DMS153 treated with DMSO at 0.1 percent for 48 hours (cell line): ENCODE measurements around the gene BRINP1.

Source experiments
- DNase-seq: peaks from one replicate; lab custom pipeline; 2025; ENCODE audit not compliant: unreplicated experiment; lab: John Stamatoyannopoulos, UW

The BRINP1 gene

GRCh38 chr9:119343059-119343990 lies 25.9 kb downstream of the BRINP1 start:
- DNase-seq, result no peak

GRCh38 chr9:119339056-119339455 lies 30.2 kb downstream of the BRINP1 start:
- DNase-seq, result no peak

DNA sequence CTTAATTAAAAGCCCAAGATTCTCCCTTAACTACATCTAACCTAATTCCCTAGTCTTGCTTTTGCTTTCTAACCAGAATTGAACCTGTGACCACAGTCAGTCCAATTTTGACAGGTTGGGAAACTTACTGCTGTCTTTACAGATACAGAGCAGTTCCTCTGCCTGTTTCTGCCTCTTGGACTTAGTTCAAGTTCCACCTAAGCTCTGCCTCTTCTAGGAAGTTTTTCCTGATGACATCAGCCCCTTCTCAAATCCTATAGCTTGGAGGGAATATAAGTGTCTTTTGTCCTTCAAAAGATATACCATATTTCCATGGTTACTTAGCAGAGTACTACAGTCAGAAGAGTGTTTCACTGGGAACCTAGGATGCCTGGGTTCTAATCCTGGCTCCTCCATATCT lies 31.7 kb downstream of the BRINP1 start:
- no peak for DNase-seq

DNA sequence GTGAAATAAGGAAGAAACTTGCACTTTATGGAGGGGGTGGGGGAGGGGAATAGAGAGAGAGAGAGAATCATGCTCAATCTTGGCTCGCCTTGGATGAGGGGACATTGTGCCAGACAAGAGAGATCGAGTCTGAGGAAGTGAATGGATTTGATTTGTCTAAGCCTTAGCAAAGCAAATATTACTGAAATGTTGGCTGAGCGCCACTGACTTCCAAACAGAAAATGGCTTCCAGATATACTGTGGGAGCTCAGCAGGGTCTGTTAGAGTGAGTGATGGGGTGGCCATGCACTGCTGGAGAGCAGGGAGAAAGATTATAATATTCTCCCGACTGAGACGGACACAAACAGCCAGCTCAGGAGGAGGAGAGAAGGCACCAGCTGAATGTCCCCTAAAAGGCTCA lies 34.5 kb downstream of the BRINP1 start:
- DNase-seq, result no peak

DNA sequence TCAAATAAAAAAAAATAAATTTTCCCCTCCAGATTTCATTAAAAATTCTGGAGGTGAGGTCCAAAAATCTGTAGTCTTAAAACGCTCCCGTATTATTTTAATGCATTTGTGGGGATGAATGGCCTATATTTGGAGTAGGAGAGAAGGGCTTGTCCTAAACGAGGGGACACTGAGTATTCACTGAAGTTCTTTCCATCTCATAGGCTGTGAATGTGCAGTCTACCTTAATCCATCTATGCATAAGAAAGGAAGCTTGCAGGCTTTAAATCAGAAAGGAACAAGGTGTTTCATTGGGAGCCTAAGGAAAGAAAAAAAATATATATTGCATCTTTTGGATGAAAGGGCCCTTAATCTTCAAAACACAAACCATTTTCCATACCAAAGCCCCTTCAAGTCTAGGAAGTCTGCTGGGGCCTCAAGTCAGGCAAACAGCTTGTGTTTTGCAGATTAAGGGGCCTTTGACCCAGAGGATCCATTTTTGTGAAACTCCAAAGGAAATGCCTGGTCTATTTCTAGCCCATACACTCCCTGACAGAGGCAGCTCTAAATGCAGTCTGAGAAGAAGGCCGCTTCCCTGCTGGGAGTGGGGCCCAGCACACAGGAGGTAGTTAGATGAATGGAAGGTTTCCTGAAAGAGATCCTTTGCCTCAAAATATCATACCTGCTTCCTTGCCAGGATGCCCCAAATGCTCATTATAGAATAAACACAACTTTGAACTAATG lies 35.6 kb downstream of the BRINP1 start:
- no peak for DNase-seq

DNA sequence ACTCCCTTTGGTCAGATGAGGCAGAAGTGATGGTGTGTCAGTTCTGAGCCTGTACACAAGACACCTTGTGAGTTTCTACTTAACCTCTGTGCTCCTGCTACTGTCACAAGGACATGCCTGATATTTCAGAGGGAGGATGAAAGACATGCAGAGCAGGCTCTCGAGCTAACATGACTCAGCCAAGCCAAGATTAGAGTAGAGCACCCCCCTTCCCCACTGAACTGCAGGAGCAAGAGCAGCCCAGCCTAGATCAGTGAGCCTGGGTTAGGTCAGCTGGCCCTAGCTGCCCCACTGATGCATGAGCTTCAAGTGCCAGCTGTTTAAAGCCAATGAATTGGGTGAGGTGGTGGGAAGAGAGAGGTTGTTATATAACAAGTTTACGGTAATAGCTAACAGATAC lies 36.7 kb downstream of the BRINP1 start:
- DNase-seq, result no peak

GRCh38 chr9:119322184-119322583 lies 47.1 kb downstream of the BRINP1 start:
- DNase-seq, result no peak

DNA sequence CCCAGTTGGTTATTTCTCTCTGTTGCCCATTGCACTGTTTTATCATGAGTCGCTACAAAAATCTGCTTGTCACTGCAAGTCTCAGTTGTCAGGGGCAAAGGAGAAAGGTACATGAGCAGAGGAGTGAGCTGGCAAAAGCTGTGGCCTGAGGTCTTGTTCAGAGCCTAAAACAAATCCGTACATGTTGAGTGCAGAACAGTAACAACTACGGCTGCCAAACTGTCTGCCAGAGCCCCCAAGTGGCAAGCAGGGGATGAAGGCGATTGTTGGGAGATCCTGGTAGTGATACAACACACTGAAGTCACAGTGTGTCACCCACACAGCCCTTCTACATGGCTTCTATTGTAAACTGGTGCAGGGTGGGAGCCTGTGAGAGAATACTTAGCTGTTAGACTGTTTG lies 50.9 kb downstream of the BRINP1 start:
- DNase-seq, result no peak

DNA sequence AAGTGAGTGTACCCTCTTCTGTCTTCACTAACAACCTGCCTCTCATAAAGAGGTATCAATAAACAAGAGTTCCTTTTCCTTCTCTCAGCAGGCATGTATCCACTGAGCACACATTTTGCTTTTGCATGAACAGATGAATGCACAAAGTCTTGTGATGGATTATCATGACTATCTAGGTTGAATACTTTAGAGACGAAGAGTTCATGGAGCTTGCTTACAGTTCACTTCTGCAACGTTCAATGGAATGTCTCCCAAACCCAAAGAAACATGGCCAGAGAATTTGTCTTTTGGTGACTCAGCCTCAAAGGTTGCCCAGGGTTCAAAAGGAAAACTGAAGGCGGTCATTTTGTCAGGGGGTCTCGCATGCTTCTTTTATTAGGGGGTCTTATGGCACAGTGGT lies 55.4 kb downstream of the BRINP1 start:
- no peak for DNase-seq

DNA sequence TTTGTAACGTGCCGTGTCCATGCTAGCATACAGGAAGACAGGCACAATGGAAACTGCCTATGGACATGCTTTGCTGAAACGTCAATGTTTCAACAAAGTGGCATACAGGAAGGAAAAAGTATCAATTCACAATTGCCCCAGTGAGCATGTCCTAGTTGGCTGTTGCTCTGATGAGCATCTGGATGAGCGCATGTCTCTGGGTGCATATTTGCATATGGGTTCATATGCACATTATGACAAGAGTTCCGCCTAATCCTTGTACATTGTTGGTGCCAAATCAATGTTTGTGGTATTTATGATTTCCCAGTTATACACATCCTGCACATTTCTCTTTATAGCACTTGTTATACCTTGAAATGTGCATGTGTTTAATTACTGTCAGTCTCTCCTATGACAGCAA lies 58.5 kb downstream of the BRINP1 start:
- DNase-seq, result no peak

- DNase-seq, result no peak
Observed at GRCh38 chr9:119307471-119307870, 61.8 kb downstream of the BRINP1 start.

DNA sequence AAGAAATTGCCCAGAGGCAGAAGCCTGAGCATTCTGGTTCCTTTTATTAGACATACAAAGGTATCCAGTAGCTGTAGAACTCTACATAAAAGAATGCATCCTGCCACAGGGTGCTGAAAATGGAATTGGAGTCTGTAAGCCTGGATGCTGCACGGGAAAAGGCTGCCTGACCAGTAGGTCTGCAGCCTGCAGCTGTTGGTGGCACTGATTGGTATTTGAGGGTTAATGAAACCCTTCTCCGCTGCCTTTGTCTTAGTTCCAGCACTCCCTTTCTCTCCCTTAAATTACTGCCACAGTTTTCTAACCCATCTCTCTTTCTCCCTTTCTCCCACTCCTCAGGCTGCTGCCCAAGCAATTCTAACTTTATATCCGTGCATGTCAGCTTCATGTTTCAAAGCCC lies 64.7 kb downstream of the BRINP1 start:
- DNase-seq, result no peak

DNA sequence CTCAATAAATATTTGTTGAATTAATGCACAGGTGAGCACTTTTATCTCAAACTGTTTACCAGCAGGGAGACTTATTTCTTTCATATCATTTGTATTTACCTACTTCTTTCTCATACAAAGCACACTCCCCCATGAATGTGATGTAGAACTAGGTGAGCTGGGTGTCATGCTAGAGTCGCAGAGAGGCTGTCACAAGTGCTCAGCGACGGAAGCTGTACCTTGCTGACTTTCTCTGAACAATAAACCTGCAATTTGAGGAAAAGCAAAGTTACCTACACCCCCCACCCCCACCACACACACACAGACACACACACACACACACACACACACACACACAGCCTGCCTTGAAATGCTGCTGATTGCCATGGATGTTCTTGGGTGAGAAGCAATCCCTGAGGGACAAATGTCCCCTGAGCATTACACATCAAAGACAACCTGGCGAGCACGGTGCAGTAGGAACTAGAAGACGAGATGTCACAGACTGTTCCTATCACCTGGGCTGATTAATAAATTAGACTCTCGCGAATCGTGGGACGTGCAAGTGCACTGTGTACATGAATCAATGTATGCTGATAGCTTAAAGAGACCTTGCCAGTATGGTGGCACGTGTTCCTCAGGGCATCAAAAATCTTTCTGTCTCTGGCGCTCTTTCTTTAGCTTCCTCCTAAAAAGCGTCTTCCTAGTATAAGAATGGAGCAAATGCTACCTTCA lies 66.1 kb downstream of the BRINP1 start:
- no peak for DNase-seq

- no peak for DNase-seq
Observed at GRCh38 chr9:119298076-119298853, 71.0 kb downstream of the BRINP1 start.

- DNase-seq, result no peak
Observed at GRCh38 chr9:119291554-119291953, 77.7 kb downstream of the BRINP1 start.

DNA sequence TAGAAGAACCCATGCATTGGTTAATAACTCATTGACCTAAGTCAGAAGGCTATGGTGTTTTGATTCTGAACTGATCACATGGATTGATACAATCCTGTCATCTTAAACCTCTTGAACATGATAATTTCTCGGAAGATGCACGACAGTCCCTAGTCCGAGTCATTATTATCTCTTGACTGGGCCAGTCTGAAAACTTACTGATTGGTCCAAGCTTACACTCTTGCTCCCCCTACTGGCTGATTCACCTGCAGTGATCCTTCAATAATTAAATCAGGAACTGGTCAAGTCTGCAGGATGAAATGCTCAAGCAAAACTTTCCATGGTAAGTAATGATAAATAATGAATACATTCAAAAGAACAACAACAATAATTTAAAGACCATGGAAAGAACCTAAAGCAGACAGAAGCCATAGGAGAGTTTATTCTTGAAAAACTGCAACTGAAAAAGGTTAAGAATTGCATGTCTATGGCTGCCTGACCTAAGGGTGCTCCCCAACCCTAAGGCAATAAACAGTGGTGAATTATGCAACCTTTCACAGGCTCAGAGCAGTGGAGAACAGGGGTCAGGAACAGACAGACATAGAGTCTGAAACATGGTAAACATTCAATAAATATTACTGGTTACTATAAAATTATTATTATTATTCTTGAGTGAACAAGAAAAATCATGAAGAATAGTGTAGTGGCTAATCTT lies 79.3 kb downstream of the BRINP1 start:
- DNase-seq, result peak; percentile 19

DNA sequence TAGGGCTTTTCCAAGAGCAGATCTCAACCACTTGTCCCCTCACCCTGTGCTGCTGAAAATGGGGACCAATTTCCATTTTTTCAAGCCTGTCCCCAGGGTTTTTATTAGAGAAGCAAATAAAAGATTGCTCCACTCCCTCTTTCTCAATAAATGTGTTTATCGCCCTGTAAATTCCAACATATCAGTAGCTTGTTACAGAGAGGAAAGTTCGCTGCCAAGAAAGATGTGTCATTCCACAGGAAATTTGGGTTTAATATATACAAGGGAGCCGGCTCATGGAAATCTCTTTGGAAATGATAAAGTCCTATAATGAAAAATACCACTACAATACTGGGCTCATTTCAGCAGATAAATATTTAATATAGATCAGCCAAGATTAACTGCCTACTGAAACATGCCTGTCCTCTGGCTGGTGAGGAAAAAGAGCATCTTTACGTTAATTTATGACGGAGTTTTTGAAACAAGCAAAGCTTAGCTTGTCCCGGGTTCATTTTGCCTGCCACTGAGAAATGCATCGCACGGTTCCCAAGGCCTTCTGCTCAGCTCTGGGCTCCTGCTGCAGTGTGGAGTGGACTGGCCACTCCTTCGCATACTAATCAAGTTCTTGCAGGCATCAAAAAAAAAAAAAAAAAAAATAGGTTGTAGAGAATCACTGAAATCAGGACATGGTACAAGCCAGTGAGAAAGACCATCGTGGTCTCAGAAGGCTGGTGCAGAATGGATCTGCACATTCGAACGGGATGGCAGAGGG lies 84.5 kb downstream of the BRINP1 start:
- DNase-seq, result no peak

GRCh38 chr9:119284118-119284517 lies 85.1 kb downstream of the BRINP1 start:
- no peak for DNase-seq

DNA sequence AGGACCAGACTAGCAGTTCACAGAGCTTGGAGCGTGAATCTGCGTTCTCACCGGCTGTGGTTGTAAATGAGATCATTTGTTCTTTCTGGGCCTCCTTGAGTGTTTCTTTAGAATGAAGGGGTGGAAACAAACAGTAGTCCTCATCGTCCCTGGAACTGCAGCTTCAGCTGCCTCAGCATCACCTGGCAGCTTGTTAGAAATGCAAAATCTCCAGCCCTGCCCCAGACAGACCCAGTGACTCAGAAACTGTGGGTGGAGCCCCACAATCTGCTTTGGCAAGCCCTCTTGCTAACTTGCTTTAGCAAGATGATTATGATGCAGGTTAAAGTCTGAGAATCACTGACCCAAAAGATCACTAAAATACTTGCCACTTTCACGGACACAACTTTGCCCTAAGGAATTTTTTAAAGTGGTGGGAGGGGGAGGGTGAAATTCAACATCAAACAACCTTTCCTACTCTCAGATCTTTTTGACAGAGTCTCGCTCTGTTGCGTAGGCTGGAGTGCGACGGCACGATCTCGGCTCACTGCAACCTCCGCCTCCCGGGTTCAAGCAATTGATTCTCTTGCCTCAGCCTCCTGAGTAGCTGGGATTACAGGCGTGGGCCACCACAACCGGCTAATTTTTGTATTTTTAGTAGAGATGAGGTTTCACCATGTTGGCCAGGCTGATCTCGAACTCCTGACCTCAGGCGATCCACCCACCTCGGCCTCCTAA lies 86.0 kb downstream of the BRINP1 start:
- DNase-seq, result no peak
